ENCODE data around the gene CDIP1. TPM values are rescaled to one million over a fixed set of nuclear protein-coding genes. Genes with fewer than 3 reads are reported as not detected.

The CDIP1 gene
- total RNA-seq, 1 donor, result 11.8 TPM

GRCh38 chr16:4515611-4516233 is 22.9 kb downstream of the CDIP1 start:
- no peak for TF ChIP-seq CTCF (IDR thresholded peaks at IDR 0.05; ENCODE audit: insufficient read depth, low read length)
- peak; percentile 41 for DNase-seq (ENCODE audit: low read depth)
- H3K4me3 ChIP-seq (ENCODE audit: low read depth, low read length), result no peak overlapping the region

- H3K4me3 ChIP-seq (ENCODE audit: low read depth, low read length), result no peak overlapping the region
- no peak for TF ChIP-seq CTCF (IDR thresholded peaks at IDR 0.05; ENCODE audit: insufficient read depth, low read length)
- DNase-seq (ENCODE audit: low read depth), result no peak
These were observed 24.0 kb downstream of the CDIP1 start for GRCh38 chr16:4514606-4515005.

GRCh38 chr16:4513881-4514280 is 24.7 kb downstream of the CDIP1 start:
- DNase-seq (ENCODE audit: low read depth), result no peak
- no peak for TF ChIP-seq CTCF (IDR thresholded peaks at IDR 0.05; ENCODE audit: insufficient read depth, low read length)
- H3K4me3 ChIP-seq (ENCODE audit: low read depth, low read length), result no peak overlapping the region

- TF ChIP-seq CTCF (IDR thresholded peaks at IDR 0.05; ENCODE audit: insufficient read depth, low read length), result no peak
- DNase-seq (ENCODE audit: low read depth), result no peak
- no peak overlapping the region for H3K4me3 ChIP-seq (ENCODE audit: low read depth, low read length)
These were observed 25.3 kb downstream of the CDIP1 start for GRCh38 chr16:4513086-4513860.

GRCh38 chr16:4512473-4512872 is 26.1 kb downstream of the CDIP1 start:
- TF ChIP-seq CTCF (IDR thresholded peaks at IDR 0.05; ENCODE audit: insufficient read depth, low read length), result no peak
- DNase-seq (ENCODE audit: low read depth), result no peak

GRCh38 chr16:4511441-4512082 is 27.0 kb downstream of the CDIP1 start:
- DNase-seq (ENCODE audit: low read depth), result peak; percentile 33
- peak; percentile 57 for TF ChIP-seq CTCF (IDR thresholded peaks at IDR 0.05; ENCODE audit: insufficient read depth, low read length)
- no peak overlapping the region for H3K4me3 ChIP-seq (ENCODE audit: low read depth, low read length)

More at GRCh38 chr16:4512473-4512872, 26.1 kb downstream of the CDIP1 start:
- no peak overlapping the region for H3K4me3 ChIP-seq (ENCODE audit: low read depth, low read length)
